Measurements from ENCODE around the gene SLC17A5. TPM values are rescaled to one million over a fixed set of nuclear protein-coding genes. Genes with fewer than 3 reads are reported as not detected.

The SLC17A5 gene
- total and polyA plus RNA-seq, 9 of the 15 experiments (the other 6 are each of a cell fraction or from before 2014, with no cell fraction given): 1.3 to 7.2 (median 3.4) TPM

DNA sequence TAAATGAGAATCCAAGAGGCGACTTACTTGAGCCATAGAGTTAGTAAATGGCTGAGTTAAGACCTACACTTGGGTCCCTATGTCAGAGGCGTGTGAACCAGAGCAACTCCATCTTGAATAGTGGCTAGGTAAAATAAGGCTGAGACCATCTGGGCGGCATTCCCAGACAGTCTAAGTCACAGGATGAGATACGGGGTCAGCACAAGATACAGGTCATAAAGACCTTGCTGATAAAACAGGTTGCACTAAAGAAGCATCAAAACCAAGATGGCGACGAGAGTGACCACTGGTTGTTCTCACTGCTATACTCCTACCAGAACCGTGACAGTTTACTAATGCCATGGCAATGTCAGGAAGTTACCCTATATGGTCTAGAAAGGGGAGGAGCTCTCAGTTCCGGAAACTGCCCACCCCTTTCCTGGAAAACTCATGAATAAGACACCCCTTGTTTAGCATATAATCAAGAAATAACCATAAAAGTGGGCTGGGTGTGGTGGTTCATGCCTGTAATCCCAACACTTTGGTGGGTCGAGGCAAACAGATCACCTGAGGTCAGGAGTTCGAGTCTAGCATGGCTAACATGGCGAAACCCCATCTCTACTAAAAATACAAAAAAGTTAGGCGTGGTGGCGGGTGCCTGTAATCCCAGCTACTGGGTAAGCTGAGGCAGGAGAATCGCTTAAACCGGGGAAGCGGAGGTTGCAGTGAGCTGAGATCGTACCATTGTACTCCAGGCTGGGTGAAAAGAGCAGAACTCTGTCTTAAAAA, 89.0 kb downstream of the SLC17A5 start (continued):
- TF ChIP-seq REST (IDR thresholded peaks at IDR 0.05; ENCODE audit: borderline replicate concordance) (no peak), REST (CRISPR knock-in tag; IDR thresholded peaks at IDR 0.05; ENCODE audit: low read depth) (peak; percentile 92), HOMEZ (CRISPR knock-in tag; IDR thresholded peaks at IDR 0.05) (peak; percentile 99), SREBF1 (IDR thresholded peaks at IDR 0.05; ENCODE audit: borderline replicate concordance, low read depth, low read length) (no peak), NCOA4 (IDR thresholded peaks at IDR 0.05; ENCODE audit: partially characterized antibody) (no peak), ZC3H8 (IDR thresholded peaks at IDR 0.05) (no peak), HDAC2 (IDR thresholded peaks at IDR 0.05) (peak; percentile 69), GABPA (tag; conservative IDR thresholded peaks at IDR 0.05; ENCODE audit: low read depth) (peak; percentile 73), PML (IDR thresholded peaks at IDR 0.05; ENCODE audit: low read length) (no peak), NFE2L1 (tag; IDR thresholded peaks at IDR 0.05; ENCODE audit: borderline replicate concordance, low read depth) (peak; percentile 93), U2AF1 (optimal IDR thresholded peaks at IDR 0.05; ENCODE audit: low read depth, low read length) (no peak), PYGO2 (tag; IDR thresholded peaks at IDR 0.05) (peak; percentile 100), SAP30 (IDR thresholded peaks at IDR 0.05; ENCODE audit: borderline replicate concordance, insufficient read depth, low read depth, low read length, poor library complexity, severe bottlenecking) (no peak), ZNF444 (CRISPR knock-in tag; IDR thresholded peaks at IDR 0.05) (peak; percentile 97), TCFL5 (CRISPR knock-in tag; conservative IDR thresholded peaks at IDR 0.05) (peak; percentile 98), TRIM28 (IDR thresholded peaks at IDR 0.05) (no peak)
- TF ChIP-seq, protein P1, sequence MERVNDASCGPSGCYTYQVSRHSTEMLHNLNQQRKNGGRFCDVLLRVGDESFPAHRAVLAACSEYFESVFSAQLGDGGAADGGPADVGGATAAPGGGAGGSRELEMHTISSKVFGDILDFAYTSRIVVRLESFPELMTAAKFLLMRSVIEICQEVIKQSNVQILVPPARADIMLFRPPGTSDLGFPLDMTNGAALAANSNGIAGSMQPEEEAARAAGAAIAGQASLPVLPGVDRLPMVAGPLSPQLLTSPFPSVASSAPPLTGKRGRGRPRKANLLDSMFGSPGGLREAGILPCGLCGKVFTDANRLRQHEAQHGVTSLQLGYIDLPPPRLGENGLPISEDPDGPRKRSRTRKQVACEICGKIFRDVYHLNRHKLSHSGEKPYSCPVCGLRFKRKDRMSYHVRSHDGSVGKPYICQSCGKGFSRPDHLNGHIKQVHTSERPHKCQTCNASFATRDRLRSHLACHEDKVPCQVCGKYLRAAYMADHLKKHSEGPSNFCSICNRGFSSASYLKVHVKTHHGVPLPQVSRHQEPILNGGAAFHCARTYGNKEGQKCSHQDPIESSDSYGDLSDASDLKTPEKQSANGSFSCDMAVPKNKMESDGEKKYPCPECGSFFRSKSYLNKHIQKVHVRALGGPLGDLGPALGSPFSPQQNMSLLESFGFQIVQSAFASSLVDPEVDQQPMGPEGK (CRISPR knock-in tag; IDR thresholded peaks at IDR 0.05; ENCODE audit: borderline replicate concordance): peak; percentile 98

Data from K562 (cell line).